B cell (primary cell): ENCODE data around the gene TAF5L. TPM values are rescaled to one million over a fixed set of nuclear protein-coding genes. Genes with fewer than 3 reads are reported as not detected.

Source experiments
- ATAC-seq: fragments of 200-7000 bp; cut with Tn5 transposase; one replicate; pipeline ENCODE4 v1.10.0; 2021; ENCODE audit warnings: low read depth, mild to moderate bottlenecking, moderate number of reproducible peaks, moderate library complexity
- CTCF ChIA-PET: fragments of 350-600 bp; sonication (Branson Sonifier 250); formaldehyde crosslinking; loops from one replicate; lab custom pipeline; 2021; ENCODE audit warnings: antibody characterized with exemption, inconsistent platforms; lab: Charles Lee
- POLR2A ChIA-PET: fragments of 350-600 bp; sonication (Branson Sonifier 250); formaldehyde crosslinking; loops from one replicate; lab custom pipeline; 2021; ENCODE audit warnings: antibody characterized with exemption; lab: Charles Lee
- DNase-seq: peaks from one replicate; pipeline ENCODE4 v3.0.0; 2013
- H2AFZ ChIP-seq: 2 replicates; pipeline ENCODE4 v1.6.1; 2012; ENCODE audit warnings: mild to moderate bottlenecking, low read depth, low read length; ENCODE audit not compliant: insufficient read depth, poor library complexity, severe bottlenecking
- H3K27ac ChIP-seq, 2 donors: 1 replicate in 1 of 2; 2 replicates in 1 of 2; pipeline ENCODE4 v1.5.1; 2012 to 2013; ENCODE audit warnings: low read length in 2 of 2, mild to moderate bottlenecking in 2 of 2, moderate library complexity in 1 of 2
- H3K27me3 ChIP-seq, 4 experiments: fragments of 200-600 bp in 1 of 4; sonication (generic) in 1 of 4; replicated peaks in 1 of 4; 1 replicate in 2 of 4; 2 replicates in 2 of 4; pipeline versions ENCODE4 v1.6.1 to v1.7.0; 2013 to 2016; ENCODE audit warnings: low read length in 3 of 4, mild to moderate bottlenecking in 2 of 4, mixed read lengths in 1 of 4, moderate library complexity in 1 of 4; ENCODE audit not compliant: insufficient read depth in 4 of 4, control insufficient read depth in 3 of 4; ENCODE audit errors: control extremely low read depth in 1 of 4
- H3K36me3 ChIP-seq, 2 experiments: replicated peaks in 1 of 2; 1 replicate in 1 of 2; 2 replicates in 1 of 2; pipeline versions ENCODE4 v1.6.1 to v1.7.1; 2013; ENCODE audit warnings: low read length in 1 of 2; ENCODE audit not compliant: insufficient read depth in 2 of 2, control insufficient read depth in 1 of 2; ENCODE audit errors: control extremely low read depth in 1 of 2, extremely low read depth in 1 of 2
- H3K4me1 ChIP-seq, 2 donors: fragments of 200-600 bp in 1 of 2; sonication (generic) in 1 of 2; 1 replicate in 1 of 2; 2 replicates in 1 of 2; pipeline versions ENCODE4 v1.5.1 to v1.6.1; 2013 to 2017; ENCODE audit warnings: low read length in 2 of 2; ENCODE audit not compliant: control insufficient read depth in 2 of 2, insufficient read depth in 2 of 2
- H3K4me2 ChIP-seq: replicated peaks from 2 replicates; pipeline ENCODE3; 2012; ENCODE audit warnings: mild to moderate bottlenecking, low read depth, low read length; ENCODE audit not compliant: poor library complexity, severe bottlenecking
- H3K4me3 ChIP-seq, 5 experiments: fragments of 200-600 bp in 1 of 5; sonication (generic) in 1 of 5; 1 replicate in 3 of 5; 2 replicates in 2 of 5; pipeline versions ENCODE4 v1.5.1 to v1.7.0; 2011 to 2016; ENCODE audit warnings: low read length in 4 of 5, mild to moderate bottlenecking in 4 of 5, low read depth in 2 of 5, control low read depth in 1 of 5, moderate library complexity in 1 of 5; ENCODE audit not compliant: insufficient read depth in 1 of 5; ENCODE audit errors: control extremely low read depth in 1 of 5, extremely low read depth in 1 of 5
- H3K79me2 ChIP-seq: fragments of 200-600 bp; sonication (generic); one replicate; pipeline ENCODE4 v1.6.0; 2016; ENCODE audit warnings: low read length; ENCODE audit not compliant: control insufficient read depth, insufficient read depth
- H3K9ac ChIP-seq: fragments of 200-600 bp; sonication (generic); 2 replicates; pipeline ENCODE4 v1.6.1; 2017; ENCODE audit warnings: mild to moderate bottlenecking, low read length, moderate library complexity
- H3K9me3 ChIP-seq, 3 donors: one replicate each; pipeline versions ENCODE4 v1.6.1 to v1.7.1; 2013; ENCODE audit warnings: low read length in 2 of 3; ENCODE audit not compliant: control insufficient read depth in 2 of 3, insufficient read depth in 1 of 3; ENCODE audit errors: control extremely low read depth in 1 of 3
- H4K20me1 ChIP-seq: 2 replicates; pipeline ENCODE4 v1.6.0; 2012; ENCODE audit warnings: mild to moderate bottlenecking, low read length; ENCODE audit not compliant: insufficient read depth, control insufficient read depth, poor library complexity, severe bottlenecking
- H3K27ac Mint-ChIP-seq: one replicate; pipeline ENCODE4 v1.8.0; 2021; ENCODE audit warnings: mixed read lengths
- H3K27me3 Mint-ChIP-seq: one replicate; pipeline ENCODE4 v1.8.0; 2021; ENCODE audit warnings: mixed read lengths
- H3K4me1 Mint-ChIP-seq: one replicate; pipeline ENCODE4 v1.8.0; 2021; ENCODE audit warnings: mixed read lengths
- H3K4me3 Mint-ChIP-seq: one replicate; pipeline ENCODE4 v1.8.0; 2021; ENCODE audit warnings: mixed read lengths
- H3K9me3 Mint-ChIP-seq: one replicate; pipeline ENCODE4 v1.8.0; 2022; ENCODE audit warnings: mixed read lengths; ENCODE audit not compliant: insufficient read depth
- EZH2 ChIP-seq: IDR thresholded peaks from 2 replicates; pipeline ENCODE4 v1.6.1; 2012; ENCODE audit warnings: borderline replicate concordance, low read depth, mild to moderate bottlenecking, moderate library complexity, low read length; ENCODE audit not compliant: insufficient read depth, poor library complexity, severe bottlenecking
- WGBS: methylation state at CpG from one replicate; pipeline ENCODE4 v1.1.5; 2013; ENCODE audit warnings: missing lambda C conversion rate; ENCODE audit not compliant: insufficient coverage; 5-methylcytosine and 5-hydroxymethylcytosine counted together
- intact Hi-C: fragments of 100-400 bp; cut with micrococcal nuclease; formaldehyde crosslinking; loops from one replicate; pipeline ENCODE4 v1.10.0; 2022
- polyA plus RNA-seq: library from polyadenylated mRNA; depleted of rRNA; stranded (reverse); fragments of >200 nt; gene quantifications from 2 replicates; pipeline ENCODE4 v1.2.3, GENCODE V29; 2012
- total RNA-seq, 2 donors: library from RNA; stranded (reverse); fragments of 120-200 nt in 1 of 2; gene quantifications; 1 replicate in 1 of 2; 2 replicates in 1 of 2; pipeline versions ENCODE4 v1.2.3 to v1.2.4, GENCODE V29; 2013 to 2022
- TF ChIP-seq, protein P1 (sequence below): fragments of 200-600 bp; IDR thresholded peaks from one replicate; pipeline ENCODE4 v1.8.0; 2022; ENCODE audit warnings: antibody characterized with exemption, mild to moderate bottlenecking

TAF5L gene
- total and polyA plus RNA-seq, 2 donors (not counting 1 experiment from before 2014, with no cell fraction given), result 15.7 to 24.0 TPM

DNA sequence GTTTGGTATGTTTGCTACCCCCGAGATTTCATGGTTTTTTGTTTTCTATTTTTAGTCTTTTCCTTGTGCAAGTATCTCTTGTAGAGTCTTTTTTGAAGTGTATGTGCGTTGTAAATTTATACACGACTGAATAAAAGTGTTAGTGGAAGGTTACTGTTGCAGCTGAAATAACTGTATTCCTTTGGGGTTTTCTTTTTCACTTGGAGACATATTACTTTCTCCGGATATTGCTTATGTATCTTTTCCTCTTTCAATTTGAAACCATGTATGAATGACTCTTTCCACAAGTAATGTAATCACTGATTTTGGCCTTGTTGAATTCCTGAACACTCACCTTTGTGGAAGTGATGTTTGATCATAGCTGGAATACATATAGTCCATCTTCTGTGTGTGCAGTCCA is 1.1 kb upstream of the TAF5L start:
- peaks cover 23% of the 10 kb centered on the region for H4K20me1 ChIP-seq
- peak overlapping the region in 1 of 2 donors; percentile 82 for H3K27ac ChIP-seq
- H3K4me3 Mint-ChIP-seq, result peak overlapping the region; percentile 98
- no peaks in the 10 kb centered on the region for H3K27me3 Mint-ChIP-seq
- intact Hi-C loops, result loop anchor here (5.0 kb wide), 2 partner anchors 1220 to 1350 kb away; partner anchors contain the start of genes ARV1, TRIM11 and TTC13
- H3K9me3 ChIP-seq, result no peaks in the 10 kb centered on the region
- TF ChIP-seq EZH2, result no peak
- TF ChIP-seq, protein P1, sequence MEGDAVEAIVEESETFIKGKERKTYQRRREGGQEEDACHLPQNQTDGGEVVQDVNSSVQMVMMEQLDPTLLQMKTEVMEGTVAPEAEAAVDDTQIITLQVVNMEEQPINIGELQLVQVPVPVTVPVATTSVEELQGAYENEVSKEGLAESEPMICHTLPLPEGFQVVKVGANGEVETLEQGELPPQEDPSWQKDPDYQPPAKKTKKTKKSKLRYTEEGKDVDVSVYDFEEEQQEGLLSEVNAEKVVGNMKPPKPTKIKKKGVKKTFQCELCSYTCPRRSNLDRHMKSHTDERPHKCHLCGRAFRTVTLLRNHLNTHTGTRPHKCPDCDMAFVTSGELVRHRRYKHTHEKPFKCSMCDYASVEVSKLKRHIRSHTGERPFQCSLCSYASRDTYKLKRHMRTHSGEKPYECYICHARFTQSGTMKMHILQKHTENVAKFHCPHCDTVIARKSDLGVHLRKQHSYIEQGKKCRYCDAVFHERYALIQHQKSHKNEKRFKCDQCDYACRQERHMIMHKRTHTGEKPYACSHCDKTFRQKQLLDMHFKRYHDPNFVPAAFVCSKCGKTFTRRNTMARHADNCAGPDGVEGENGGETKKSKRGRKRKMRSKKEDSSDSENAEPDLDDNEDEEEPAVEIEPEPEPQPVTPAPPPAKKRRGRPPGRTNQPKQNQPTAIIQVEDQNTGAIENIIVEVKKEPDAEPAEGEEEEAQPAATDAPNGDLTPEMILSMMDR, result no peak
- CTCF ChIA-PET, result interaction anchor here (4.5 kb wide), 1 partner anchor 69 kb away, joined by 38 read pairs; the partner anchor contains the start of gene ABCB10
- H2AFZ ChIP-seq, result peak overlapping the region; percentile 85
- H3K9me3 Mint-ChIP-seq, result no peaks in the 10 kb centered on the region
- peak overlapping the region; percentile 93 for H3K27ac Mint-ChIP-seq
- peaks cover 0 to under 1% of the 10 kb centered on the region in 2 experiments for H3K36me3 ChIP-seq
- peaks cover 68% of the 10 kb centered on the region for H3K79me2 ChIP-seq
- H3K4me3 ChIP-seq, result peak overlapping the region in 3 of 5 experiments; percentile 18 to 86 (median 70)
- H3K9ac ChIP-seq, result peak overlapping the region; percentile 76
- POLR2A ChIA-PET, result interaction anchor here (0.8 to 3.0 kb wide), 4 partner anchors 7 to 680 kb away, joined by 3 to 22 read pairs (median 3); partner anchors contain the start of gene ABCB10
- peaks cover 49% of the 10 kb centered on the region for H3K4me1 Mint-ChIP-seq
- no peak for DNase-seq
- H3K4me1 ChIP-seq, result peaks cover 25 to 28% of the 10 kb centered on the region in 2 donors
- no peak for ATAC-seq
- H3K27me3 ChIP-seq, result no peaks in the 10 kb centered on the region
- H3K4me2 ChIP-seq, result peak overlapping the region; percentile 78
- no CpG with 5 or more reads among the region's 4 CpGs for WGBS
